SKM-1 (cell line): ENCODE measurements around the gene GPX6.
"Not testable (repeated sequence)": the region's sequence is repeated elsewhere in the genome, so short reads cannot be mapped to it uniquely, and the experiment has no call there.

Source experiments
- DNase-seq: peaks from one replicate; lab custom pipeline; 2025; ENCODE audit not compliant: unreplicated experiment; lab: John Stamatoyannopoulos, UW

GPX6 gene

DNA sequence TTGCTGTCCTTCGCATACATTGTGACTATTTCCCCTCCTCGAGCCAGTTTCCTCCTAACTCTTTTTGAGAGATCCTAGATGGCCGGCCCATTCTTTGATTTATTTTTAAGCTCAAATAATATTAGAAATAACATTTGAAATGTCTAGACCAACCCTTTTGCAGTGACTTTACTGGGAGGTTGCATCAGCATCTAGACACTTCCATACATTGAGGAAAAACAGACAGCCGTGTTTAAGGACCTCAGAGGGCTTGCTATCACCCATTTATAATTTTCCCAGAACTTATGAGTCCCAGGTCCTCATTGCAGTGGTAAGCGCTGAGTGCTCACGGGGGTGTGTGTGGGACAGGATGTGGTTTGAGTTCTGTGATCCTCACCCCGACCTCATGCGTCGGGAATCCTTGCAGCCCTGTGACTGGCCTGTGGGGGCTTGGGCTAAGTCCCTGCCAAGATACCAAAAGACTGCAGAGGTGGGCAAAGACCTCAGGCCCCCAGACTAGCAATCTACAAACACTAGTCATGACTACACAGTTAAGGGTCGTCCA is 10.0 kb upstream of the GPX6 start, which contains the start of gene GPX5:
Gene GPX5 (plus strand): TSS at position 386 of the 544 bp plus-strand sequence. CDS start 133 bp downstream, at position 519.
- no peak for DNase-seq

DNA sequence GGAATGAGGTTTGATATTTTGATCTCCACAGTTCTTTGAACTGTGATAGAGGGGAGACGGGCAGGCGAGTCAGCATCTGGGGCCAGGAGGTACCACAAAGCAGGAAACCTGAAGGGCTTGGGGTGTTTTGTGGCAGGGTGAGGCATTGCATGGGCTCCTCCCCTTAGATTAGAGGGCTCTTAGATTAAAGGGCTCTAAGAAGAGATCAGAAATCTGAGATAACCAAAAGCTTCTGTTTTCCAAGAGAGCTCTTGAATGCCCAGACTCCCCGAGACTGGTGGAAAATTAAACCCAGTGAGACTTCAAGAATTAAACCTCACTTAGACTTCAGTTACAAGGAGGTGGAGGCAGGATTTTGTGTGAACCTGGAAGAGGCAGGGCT is 7.6 kb upstream of the GPX6 start:
- DNase-seq, result no peak

DNA sequence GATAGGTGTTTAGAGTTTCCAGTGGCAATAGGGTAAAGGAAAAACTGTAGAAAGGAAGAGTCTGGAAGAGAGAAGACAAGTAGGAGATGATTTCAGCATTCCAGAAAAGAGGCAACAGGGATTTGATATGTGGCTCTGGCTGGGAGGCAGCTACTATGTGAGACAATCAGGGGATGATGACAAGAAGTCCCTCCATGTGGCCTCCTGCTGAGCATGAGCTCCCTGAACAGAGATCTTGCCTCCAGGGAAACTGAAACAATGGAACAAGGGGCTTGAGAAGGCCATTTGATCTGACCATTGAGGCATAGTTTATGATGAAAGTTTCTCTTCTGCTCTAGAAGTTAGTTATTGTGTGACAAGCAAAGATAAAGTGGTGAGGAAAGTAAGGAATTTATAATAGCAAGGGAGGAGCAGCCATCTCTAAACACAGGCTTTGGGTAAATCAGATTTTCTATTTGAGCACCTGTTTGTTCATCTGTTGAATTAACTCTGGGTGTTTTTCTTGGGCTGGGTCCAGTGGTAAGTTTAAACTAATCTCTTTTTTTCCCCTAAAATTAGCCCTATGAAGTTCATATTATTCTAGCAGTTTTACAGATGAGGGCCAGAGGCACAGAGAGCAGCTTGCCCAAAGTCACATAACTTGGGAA is 7.1 kb upstream of the GPX6 start:
- no peak for DNase-seq

DNA sequence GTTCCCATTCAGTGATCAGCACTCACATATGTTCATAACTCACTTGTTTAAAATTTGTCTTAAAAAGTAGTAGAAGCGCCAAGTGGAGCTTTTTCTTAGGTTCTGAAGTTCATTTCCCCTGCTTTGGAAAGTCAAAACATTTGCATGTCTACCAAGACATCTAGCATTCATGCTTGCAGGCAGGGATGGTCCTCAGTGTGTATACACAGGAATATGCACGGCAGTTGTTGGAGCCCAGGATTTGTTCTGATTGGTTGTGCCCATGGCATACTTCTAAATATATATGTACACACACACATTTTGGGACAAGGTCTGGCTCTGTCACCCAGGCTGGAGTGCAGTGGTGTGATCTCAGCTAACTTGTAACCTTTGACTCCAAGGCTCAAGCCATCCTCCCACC is 2.4 kb upstream of the GPX6 start:
- no peak for DNase-seq

DNA sequence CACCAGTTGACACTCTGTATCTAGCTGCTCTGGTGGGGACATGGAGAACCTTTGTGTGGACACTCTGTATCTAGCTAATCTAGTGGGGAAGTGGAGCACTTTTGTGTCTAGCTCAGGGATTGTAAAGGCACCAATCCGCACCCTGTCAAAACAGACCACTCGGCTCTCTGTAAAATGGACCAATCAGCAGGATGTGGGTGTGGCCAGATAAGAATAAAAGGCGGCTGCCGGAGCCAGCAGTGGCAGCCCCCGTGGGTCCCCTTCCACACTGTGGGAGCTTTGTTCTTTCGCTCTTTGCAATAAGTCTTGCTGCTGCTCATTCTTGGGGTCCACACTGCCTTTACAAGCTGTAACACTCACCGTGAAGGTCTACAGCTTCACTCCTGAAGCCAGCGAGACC is 3.2 kb downstream of the GPX6 start:
- DNase-seq, result not testable (repeated sequence)

DNA sequence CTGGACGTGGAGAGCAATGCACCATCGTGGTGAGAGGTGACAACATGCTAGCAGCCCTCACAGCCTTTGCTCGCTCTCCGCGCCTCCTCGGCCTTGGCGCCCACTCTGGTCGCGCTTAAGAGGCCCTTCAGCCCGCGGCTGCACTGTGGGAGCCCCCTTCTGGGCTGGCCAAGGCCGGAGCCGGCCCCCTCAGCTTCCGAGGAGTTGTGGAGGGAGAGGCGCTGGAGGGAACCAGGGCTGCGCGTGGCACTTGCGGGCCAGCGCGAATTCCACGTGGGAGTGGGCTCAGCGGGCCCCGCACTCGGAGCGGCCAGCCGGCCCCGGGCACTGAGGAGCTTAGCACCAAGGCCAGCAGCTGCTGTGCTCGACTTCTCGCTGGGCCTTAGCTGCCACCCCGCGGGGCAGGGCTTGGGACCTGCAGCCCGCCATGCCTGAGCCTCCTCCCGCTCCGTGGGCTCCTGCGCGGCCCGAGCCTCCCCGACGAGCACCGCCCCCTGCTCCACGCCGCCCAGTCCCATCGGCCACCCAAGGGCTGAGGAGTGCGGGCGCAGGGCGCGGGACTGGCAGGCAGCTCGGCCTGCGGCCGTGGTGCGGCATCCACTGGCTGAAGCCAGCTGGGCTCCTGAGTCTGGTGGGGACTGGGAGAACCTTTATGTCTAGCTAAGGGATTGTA is 3.8 kb downstream of the GPX6 start:
- no peak for DNase-seq

DNA sequence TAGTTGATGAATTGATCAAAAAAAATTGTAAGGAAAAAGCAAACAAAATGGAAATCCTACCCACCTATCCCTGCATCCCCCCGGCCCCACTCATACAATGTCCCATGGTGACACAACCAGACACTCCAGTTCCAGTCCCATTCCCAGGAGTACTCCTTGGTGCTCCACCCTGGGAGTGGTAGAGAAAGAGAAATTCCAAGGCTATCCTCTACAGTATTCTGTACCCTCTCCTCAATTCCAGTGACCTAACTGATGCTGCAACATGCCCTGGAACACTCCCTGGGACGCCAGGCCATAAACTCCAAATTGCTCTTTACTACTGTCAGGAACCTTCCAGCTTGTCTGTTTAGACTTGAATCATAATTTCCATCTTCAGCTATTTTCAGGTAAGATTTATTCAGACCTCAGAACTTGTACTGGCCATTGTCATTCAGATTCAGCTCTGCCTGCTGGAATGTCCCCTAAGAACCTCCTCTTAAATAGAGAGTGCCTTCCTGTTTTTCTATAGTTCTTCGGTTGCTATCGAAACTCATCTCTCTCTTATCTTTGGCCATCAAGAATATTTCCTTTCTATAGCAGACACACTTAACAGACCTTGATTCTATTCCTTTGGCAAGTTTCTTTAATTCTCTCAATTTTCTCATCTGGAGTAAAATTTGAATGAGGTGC is 8.7 kb downstream of the GPX6 start:
- DNase-seq, result no peak

DNA sequence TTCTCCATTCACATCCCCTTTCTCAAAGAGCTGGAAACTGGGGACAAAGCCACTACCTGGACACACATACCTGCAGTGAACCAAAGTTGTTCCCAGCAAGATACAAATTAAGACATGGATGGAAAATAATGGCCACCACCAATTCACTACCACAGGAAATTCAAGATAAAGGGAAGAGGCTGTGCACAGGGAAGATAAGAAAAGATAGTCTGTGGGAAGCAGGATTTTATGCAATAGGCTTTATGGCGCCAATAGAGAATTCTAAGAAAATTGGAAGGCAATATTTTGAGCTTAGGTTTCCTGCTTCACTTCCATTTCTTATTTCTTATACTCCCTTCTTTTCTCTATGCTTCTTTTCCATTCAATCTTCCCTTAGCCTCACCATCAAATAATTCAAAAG is 9.9 kb downstream of the GPX6 start:
- no peak for DNase-seq

DNA sequence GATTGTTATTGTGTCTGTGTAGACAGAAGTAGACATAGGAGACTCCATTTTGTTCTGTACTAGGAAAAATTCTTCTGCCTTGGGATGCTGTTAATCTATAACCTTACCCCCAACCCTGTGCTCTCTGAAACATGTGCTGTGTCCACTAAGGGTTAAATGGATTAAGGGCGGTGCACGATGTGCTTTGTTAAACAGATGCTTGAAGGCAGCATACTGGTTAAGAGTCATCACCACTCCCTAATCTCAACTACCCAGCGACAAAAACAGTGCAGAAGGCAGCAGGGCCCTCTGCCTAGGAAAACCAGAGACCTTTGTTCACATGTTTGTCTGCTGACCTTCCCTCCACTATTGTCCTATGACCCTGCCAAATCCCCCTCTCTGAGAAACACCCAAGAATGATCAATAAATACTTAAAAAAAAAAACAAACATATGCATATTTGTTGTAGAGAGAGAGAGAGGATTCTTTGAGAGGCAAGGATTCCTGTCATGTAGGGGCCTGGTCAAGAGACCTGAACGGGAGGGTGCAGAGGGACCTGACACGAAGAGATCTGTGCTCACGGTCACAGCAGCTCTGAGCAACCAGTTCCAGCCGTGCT is 12.8 kb downstream of the GPX6 start:
- DNase-seq, result not testable (repeated sequence)

DNA sequence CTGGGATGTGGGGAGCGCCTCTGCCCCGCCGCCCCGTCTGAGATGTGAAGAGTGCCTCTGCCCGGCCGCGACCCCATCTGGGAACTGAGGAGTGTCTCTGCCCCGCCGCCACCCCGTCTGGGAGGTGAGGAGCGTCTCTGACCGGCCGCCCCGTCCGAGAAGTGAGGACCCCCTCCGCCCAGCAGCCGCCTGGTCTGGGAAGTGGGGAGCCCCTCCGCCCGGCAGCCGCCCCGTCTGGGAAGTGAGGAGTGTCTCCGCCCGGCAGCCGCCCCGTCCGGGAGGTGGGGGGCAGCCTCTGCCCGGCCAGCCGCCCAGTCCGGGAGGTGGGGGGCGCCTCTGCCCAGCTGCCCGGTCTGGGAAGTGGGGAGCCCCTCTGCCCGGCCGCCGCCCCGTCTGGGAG is 13.5 kb downstream of the GPX6 start:
- DNase-seq, result not testable (repeated sequence)

DNA sequence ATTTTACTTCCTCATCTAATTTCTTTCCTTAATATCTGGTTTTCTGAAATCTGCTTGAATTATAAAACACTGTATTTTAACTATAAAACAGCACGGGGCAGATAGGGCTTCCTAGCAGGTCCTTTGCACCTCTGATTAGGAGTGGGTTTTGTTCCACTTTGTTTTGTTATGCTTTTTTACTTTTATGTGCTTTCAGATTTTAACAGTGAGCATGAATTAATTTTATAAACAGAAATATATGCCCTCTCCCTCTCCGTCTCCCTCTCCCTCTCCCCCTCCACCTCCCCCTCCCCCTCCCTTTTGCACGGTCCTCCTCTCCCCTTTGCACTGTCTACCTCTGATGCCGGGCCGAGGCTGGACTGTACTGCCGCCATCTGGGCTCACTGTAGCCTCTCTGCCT is 14.3 kb downstream of the GPX6 start:
- DNase-seq, result no peak

DNA sequence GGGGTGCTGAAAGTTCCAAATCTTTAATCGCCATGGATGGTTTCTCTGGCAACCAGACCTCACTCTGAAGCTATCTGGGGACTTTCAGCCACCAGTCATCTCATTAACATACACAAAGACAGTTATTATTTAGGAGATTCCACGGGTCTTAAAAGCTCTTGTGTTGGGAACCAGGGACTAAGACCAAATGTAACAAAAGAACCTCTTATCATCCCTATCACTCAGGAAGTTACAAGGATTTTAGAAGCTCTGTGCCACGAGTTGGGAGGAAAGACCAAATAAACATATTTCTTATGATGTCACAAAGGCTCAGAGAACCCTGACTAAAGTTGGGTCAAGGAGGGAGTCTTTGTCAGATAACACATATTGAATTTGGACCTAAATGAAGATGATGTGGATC is 17.7 kb downstream of the GPX6 start:
- no peak for DNase-seq

DNA sequence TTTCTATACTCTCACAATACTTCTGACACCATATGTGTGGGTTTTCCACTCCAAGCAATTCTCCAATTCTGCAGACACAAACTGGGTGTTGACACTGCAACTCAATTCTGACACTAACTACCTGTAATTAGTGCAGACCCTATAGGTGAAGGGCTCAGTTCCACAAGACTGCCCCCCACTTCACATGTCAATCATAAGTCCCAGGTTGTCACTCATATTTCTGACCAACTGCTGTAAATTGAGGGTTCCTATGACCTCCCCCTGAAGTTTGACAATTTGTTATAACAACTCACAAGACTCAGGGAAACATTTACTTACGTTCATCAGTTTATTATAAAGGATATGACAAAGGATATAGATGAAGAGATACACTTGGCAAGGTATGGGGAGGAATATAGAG is 18.3 kb downstream of the GPX6 start:
- DNase-seq, result no peak

DNA sequence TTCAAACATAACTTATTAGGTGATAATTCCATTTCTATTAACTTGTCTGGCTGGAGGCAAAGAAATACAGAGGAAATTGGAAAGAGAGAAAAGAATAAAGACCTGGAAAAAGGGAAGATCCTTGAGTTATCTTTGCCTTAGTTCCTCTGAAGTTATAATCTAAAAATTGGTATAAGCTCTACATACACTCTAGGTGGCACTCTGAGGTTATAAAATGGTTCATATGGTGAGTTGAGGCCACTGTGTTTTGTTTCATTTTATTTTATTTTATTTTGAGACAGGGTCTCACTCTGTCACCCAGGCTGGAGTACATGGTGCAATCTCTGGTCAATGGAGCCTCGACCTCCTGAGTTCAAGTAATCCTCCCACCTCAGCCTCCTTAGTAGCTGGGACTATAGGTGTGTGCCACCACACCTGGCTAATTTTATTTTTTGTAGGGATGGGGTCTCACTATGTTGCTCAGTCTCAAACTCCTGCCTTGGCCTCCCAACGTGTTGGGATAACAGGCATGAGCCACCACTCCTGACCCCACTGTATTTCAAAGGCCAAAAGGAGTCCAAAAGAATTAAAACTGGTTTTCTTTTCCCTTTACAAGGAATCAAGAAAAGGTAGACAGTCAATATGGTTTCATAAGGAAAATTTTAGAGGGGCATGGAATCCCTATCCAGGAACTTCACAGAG is 19.4 kb downstream of the GPX6 start:
- no peak for DNase-seq

DNA sequence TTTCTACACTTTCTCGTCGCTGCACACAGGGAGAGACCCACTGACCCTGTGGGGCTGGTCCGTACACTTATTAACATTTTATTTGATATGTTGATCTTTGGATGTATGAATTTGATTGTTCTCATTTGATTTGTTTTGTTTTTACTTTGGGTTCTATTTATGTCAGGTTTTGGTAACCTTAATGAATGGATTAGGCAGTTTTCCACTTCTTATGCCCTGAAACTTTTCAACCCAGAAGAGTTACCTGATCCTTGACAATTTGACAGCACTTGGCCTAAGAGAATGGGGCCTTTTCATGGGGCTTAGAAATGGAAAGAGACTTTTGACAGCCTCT is 23.6 kb downstream of the GPX6 start:
- DNase-seq, result no peak

DNA sequence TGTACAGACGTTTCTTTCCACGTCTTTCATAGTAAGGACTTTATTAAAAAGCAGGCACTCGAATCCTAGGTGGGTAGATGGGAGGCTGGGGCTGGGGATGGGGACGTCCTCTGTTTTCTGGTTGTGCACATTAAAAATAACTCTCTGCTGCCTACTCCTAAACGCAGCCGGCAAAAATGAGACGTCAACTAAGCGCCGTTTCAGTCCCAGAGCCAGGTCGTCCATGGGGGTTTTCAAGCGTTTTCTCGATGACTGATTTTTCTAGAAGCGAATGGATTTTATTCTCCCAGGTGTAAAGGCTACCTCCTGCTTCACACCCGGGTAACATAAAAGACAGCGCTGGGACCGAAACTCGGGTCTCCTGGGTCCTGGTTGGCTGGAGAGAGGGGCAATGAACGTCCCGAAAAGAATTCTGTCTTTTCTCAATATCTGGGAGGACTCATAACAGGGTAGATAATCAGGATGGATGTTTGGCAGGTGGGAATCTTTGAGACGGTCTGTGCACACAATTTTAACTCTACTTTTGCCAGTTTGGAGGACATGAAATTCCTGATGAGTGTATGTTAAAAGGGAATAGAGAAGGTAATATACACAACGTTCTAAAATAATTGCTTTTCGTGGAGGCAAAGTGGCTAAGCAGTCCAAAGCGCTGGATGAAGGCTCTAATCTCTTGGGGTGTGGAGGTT is 25.2 kb downstream of the GPX6 start:
- no peak for DNase-seq

DNA sequence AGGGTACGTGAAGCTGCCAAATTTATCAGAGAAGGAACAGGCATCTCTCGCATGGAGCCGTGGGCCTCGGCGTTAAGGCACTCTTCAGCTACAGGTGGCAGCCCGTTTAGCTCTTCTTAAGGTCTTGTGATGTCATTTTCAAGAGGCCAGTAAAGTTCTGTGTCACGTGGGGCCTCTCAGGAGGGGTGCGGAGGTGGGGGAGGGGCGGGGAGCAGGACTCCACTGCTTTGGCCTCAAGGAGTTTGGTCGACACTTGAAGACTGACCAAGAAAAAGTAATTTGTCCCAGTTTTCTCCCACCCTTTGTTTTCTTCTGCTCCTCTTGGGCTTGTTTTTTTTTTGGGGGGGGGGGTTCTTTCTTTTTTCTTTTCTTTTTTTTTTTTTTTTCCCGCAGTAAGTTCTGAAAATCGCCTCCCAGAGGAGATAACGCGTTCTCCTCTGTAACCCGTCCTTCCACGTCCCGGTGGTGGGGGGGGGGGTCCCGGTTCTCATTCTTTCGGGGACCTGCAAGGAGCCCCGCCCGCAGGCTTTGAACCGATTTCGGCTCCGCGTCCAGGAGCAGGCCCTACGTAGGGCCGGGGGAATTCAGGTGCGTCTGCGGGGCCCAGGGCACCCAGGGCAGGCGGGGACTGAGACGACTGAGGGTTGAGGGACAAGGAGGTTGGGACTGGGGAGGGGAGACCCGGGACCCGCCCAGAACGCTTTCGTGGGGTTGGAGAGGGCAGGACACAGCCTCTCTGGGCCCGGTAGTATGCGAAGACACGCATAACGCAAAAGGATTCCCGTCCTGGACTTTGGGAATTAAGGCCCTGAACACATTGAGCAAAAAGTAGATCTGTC is 26.0 kb downstream of the GPX6 start:
- DNase-seq, result peak; percentile 21

DNA sequence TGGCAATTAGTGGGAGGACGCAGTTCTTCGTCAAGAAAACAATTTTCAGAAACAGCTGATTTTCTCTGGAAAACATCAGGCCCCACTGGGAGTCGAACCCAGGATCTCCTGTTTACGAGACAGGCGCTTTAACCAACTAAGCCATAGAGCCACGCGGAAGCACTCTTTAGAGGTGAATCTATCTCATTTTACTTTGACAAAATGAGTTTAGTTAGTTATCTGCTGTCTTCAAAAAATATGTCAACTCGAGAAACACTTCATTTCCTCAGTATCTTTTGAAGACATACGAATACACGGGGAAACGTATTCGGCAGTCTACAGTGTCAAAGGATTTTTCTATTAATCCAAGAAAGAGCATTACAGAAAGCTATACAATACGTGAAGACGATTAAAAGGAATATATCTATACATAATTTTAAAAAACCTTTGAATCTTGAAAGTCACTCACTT is 26.7 kb downstream of the GPX6 start:
- DNase-seq, result no peak

DNA sequence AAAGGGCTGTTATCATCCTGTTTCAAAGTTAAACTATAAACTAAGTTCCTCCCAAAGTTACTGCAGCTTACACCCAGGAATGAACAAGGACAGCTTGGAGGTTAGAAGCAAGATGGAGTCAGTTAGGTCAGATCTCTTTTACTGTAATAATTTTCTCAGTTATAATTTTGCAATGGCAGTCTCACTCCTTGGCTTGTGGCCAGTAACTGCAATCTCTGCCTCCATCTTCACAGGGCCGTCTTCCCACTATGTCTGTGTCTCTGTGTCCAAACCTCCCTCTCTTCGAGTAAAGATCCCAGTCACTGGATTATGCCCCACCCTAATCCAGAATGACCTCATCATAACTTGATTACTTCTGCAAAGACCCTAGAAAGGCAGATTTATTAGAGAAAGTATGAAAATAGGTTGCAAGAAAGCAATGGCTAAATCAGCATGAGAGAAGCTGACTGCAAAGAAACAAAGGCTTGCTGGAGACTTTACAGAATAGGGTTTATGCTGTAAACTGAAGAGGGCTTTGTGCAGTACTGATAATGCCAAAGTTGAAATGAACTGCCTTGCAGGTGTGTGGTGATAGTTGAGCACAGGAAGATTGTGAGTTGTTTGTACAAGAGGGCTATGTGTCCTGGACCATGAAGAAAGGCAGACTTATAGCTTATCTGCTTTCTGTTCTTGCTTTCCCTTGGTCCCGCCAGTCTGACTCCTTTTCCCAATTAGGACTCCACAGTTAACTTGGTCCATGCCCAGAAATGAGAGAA is 28.4 kb downstream of the GPX6 start:
- no peak for DNase-seq
